ENCODE results near the gene WDR33.
"Not testable (repeated sequence)": the region's sequence is repeated elsewhere in the genome, so short reads cannot be mapped to it uniquely, and the experiment has no call there.

WDR33 gene

GRCh38 chr2:127807678-127808353 lies 3.2 kb downstream of the WDR33 start:
- no peak for DNase-seq

GRCh38 chr2:127806860-127807259 lies 4.1 kb downstream of the WDR33 start:
- not testable (repeated sequence) for DNase-seq

- DNase-seq = no peak
These were observed 5.5 kb downstream of the WDR33 start for GRCh38 chr2:127805491-127805890.

- no peak for DNase-seq
These were observed 11.0 kb downstream of the WDR33 start for GRCh38 chr2:127799926-127800325.

- no peak for DNase-seq
These were observed 14.6 kb downstream of the WDR33 start for GRCh38 chr2:127796389-127796788.

- not testable (repeated sequence) for DNase-seq
These were observed 16.1 kb downstream of the WDR33 start for GRCh38 chr2:127794901-127795300.

GRCh38 chr2:127792805-127793204 lies 18.2 kb downstream of the WDR33 start:
- DNase-seq = no peak

GRCh38 chr2:127790694-127791529 lies 20.1 kb downstream of the WDR33 start:
- no peak for DNase-seq

- no peak for DNase-seq
These were observed 24.7 kb downstream of the WDR33 start for GRCh38 chr2:127786048-127786809.

GRCh38 chr2:127784965-127785518 lies 25.9 kb downstream of the WDR33 start:
- no peak for DNase-seq

- no peak for DNase-seq
These were observed 27.9 kb downstream of the WDR33 start for GRCh38 chr2:127783101-127783500.

GRCh38 chr2:127778850-127779249 lies 32.1 kb downstream of the WDR33 start:
- DNase-seq = no peak

- DNase-seq = no peak
These were observed 32.5 kb downstream of the WDR33 start for GRCh38 chr2:127778447-127778846.

GRCh38 chr2:127776122-127776780 lies 34.7 kb downstream of the WDR33 start:
- DNase-seq = no peak

GRCh38 chr2:127771756-127772155 lies 39.2 kb downstream of the WDR33 start:
- no peak for DNase-seq

GRCh38 chr2:127770973-127771735 lies 39.8 kb downstream of the WDR33 start:
- no peak for DNase-seq

GRCh38 chr2:127770534-127770933 lies 40.4 kb downstream of the WDR33 start:
- DNase-seq = not testable (repeated sequence)

GRCh38 chr2:127769587-127769986 lies 41.4 kb downstream of the WDR33 start:
- DNase-seq = no peak

GRCh38 chr2:127768775-127769479 lies 42.0 kb downstream of the WDR33 start:
- no peak for DNase-seq

GRCh38 chr2:127763776-127764175 lies 47.2 kb downstream of the WDR33 start:
- DNase-seq = no peak

- DNase-seq = no peak
These were observed 48.1 kb downstream of the WDR33 start for GRCh38 chr2:127762846-127763245.
